Epithelial cell of proximal tubule (primary cell): Measurements from ENCODE around the gene AP3M1. TPM values are rescaled to one million over a fixed set of nuclear protein-coding genes. Genes with fewer than 3 reads are reported as not detected.

Experiments
- DNase-seq: peaks from one replicate; pipeline ENCODE4 v3.0.0-alpha.2; 2011; ENCODE audit warnings: low read depth
- H3K4me3 ChIP-seq: 2 replicates; pipeline ENCODE4 v1.5.1; 2011; ENCODE audit warnings: low read depth, mild to moderate bottlenecking, low read length
- CTCF ChIP-seq: conservative IDR thresholded peaks from 2 replicates; pipeline ENCODE4 v1.5.1; 2012; ENCODE audit warnings: low read depth, mild to moderate bottlenecking, low read length
- total RNA-seq: library from RNA; depleted of rRNA; stranded (reverse); fragments of >200 nt; gene quantifications from 2 replicates; pipeline ENCODE4 v1.2.3, GENCODE V29; 2015

Gene AP3M1
- total RNA-seq, 1 donor from 2014 or later, result 39.3 TPM

GRCh38 chr10:74076961-74077360 is 73.7 kb downstream of the AP3M1 start:
- no peak for TF ChIP-seq CTCF
- H3K4me3 ChIP-seq, result no peak overlapping the region
- no peak for DNase-seq

DNA sequence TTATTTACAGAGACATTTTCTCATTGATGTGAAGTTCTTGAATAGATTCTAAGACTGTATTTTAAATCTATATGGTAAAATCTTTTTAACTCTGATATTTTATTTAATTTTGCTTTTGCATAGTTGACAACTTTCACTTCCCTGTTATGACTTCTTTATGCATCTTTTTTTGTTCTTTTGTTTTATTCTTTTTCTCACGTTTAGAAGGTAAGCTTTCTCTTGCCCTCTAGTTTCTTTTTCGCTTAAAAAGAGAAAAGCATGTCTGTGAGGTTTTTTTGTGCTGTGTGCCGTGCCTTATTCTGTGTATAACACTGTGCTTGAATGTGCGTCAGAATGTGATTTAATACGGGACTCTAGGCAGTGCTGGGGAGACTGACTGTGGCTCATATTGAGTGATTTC is 74.7 kb downstream of the AP3M1 start:
- H3K4me3 ChIP-seq, result no peak overlapping the region
- DNase-seq, result no peak
- no peak for TF ChIP-seq CTCF

GRCh38 chr10:74072503-74072902 is 78.1 kb downstream of the AP3M1 start:
- DNase-seq, result no peak
- no peak for TF ChIP-seq CTCF
- no peak overlapping the region for H3K4me3 ChIP-seq

DNA sequence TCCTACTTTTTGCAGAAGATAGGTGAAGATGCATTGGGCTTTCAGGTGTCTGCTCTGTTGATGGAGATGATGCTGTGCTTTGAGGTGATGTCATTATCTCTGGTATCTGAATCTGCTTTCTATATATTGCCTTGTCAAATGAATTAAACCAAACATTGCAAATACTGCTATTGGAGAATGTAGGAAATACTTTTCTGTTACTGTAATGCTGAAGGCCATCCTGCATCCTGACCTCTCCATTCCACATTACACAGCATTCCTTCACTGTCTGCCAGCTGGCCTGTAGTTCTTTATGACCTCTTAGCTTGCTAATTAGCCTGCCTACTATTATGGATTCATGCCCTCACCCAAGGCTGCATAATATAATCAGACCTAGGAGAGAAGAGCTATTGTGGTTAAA is 79.5 kb downstream of the AP3M1 start:
- no peak overlapping the region for H3K4me3 ChIP-seq
- DNase-seq, result no peak
- TF ChIP-seq CTCF, result no peak

Other genes starting within 250 kb of the AP3M1 start
- gene PLAU, start 239.7 kb downstream of the AP3M1 start, total RNA-seq, result 406 and 970 TPM in 2 replicates
- gene VCL, start 152.7 kb downstream of the AP3M1 start, total RNA-seq, result 165 and 228 TPM in 2 replicates
- 39.4 and 54.9 TPM in 2 replicates for gene ADK, start 393 bp upstream of the AP3M1 start, total RNA-seq